PC-3 (cell line): ENCODE data around the gene FBXL5. TPM values are rescaled to one million over a fixed set of nuclear protein-coding genes. Genes with fewer than 3 reads are reported as not detected.

Source experiments
- ATAC-seq: fragments of 200-7000 bp; cut with Tn5 transposase; 2 replicates; pipeline ENCODE4 v1.9.1; 2020; ENCODE audit warnings: mild to moderate bottlenecking, moderate library complexity
- BruUV-seq: library from RNA; stranded (reverse); fragments of 400-500 nt; replicated peaks from 2 replicates; lab custom pipeline; 2021; lab: Mats Ljungman, UMichigan
- CTCF ChIA-PET: fragments of 300-600 bp; sonication (Branson Sonifier 250); formaldehyde crosslinking; loops from one replicate; lab custom pipeline; 2022; ENCODE audit warnings: antibody characterized with exemption; lab: Charles Lee
- POLR2A ChIA-PET: fragments of 300-600 bp; sonication (Branson Sonifier 250); formaldehyde crosslinking; loops from one replicate; lab custom pipeline; 2022; ENCODE audit warnings: antibody characterized with exemption; ENCODE audit not compliant: unreplicated experiment; lab: Charles Lee
- DNase-seq: peaks from one replicate; pipeline ENCODE4 v3.0.0-alpha.2; 2015
- H2AFZ ChIP-seq: fragments of 300-600 bp; sonication (generic); 2 replicates; pipeline ENCODE4 v1.6.0; 2016; ENCODE audit warnings: antibody characterized with exemption, low read length
- H3F3A ChIP-seq: fragments of 300-600 bp; sonication (generic); one replicate; pipeline ENCODE4 v1.6.0; 2017; ENCODE audit warnings: antibody characterized with exemption, low read length, control low read depth, mild to moderate bottlenecking; ENCODE audit not compliant: unreplicated experiment
- H3K27ac ChIP-seq: fragments of 300-600 bp; sonication (generic); 2 replicates; pipeline ENCODE4 v1.5.1; 2016; ENCODE audit warnings: mild to moderate bottlenecking, low read length
- H3K27me3 ChIP-seq: fragments of 300-600 bp; sonication (generic); 2 replicates; pipeline ENCODE4 v1.6.1; 2016; ENCODE audit warnings: low read length, mixed read lengths
- H3K36me3 ChIP-seq: fragments of 300-600 bp; sonication (generic); 2 replicates; pipeline ENCODE4 v1.6.1; 2016; ENCODE audit warnings: low read depth, mixed run types, low read length, mixed read lengths
- H3K4me1 ChIP-seq: fragments of 300-600 bp; sonication (generic); 2 replicates; pipeline ENCODE4 v1.5.1; 2016; ENCODE audit warnings: low read length; ENCODE audit not compliant: insufficient read depth
- H3K4me2 ChIP-seq: fragments of 300-600 bp; sonication (generic); 2 replicates; pipeline ENCODE4 v1.6.0; 2016; ENCODE audit warnings: low read length
- H3K4me3 ChIP-seq: fragments of 300-600 bp; sonication (generic); 2 replicates; pipeline ENCODE4 v1.5.1; 2016; ENCODE audit warnings: mild to moderate bottlenecking, low read length, mixed read lengths
- H3K79me2 ChIP-seq: fragments of 300-600 bp; sonication (generic); 2 replicates; pipeline ENCODE4 v1.6.1; 2017; ENCODE audit warnings: low read length, mixed read lengths
- H3K9ac ChIP-seq: fragments of 300-600 bp; sonication (generic); 2 replicates; pipeline ENCODE4 v1.6.0; 2016; ENCODE audit warnings: mild to moderate bottlenecking, low read length
- H3K9me2 ChIP-seq: fragments of 300-600 bp; sonication (generic); replicated peaks from 2 replicates; pipeline ENCODE4 v1.6.1; 2016; ENCODE audit warnings: mixed run types, low read length, mixed read lengths
- H3K9me3 ChIP-seq: fragments of 300-600 bp; sonication (generic); 2 replicates; pipeline ENCODE4 v1.6.1; 2016; ENCODE audit warnings: low read length, mixed read lengths
- H4K20me1 ChIP-seq: fragments of 300-600 bp; sonication (generic); 2 replicates; pipeline ENCODE4 v1.6.1; 2016; ENCODE audit warnings: low read length, mixed read lengths
- CTCF ChIP-seq: fragments of 300-600 bp; sonication (generic); conservative IDR thresholded peaks from 2 replicates; pipeline ENCODE4 v1.5.1; 2017; ENCODE audit warnings: antibody characterized with exemption, low read depth, mild to moderate bottlenecking, low read length
- EZH2 ChIP-seq: fragments of 300-600 bp; sonication (generic); IDR thresholded peaks from one replicate; pipeline ENCODE4 v1.6.1; 2017; ENCODE audit warnings: antibody characterized with exemption, mild to moderate bottlenecking, low read length; ENCODE audit not compliant: unreplicated experiment
- EZH2phosphoT487 ChIP-seq: fragments of 300-600 bp; sonication (generic); IDR thresholded peaks from 2 replicates; pipeline ENCODE4 v1.6.1; 2018; ENCODE audit warnings: mild to moderate bottlenecking, antibody characterized with exemption, low read length, borderline replicate concordance
- intact Hi-C: fragments of 100-400 bp; cut with micrococcal nuclease; formaldehyde crosslinking; loops from 2 replicates; pipeline ENCODE4 v1.9.0; 2023
- total RNA-seq: library from RNA; depleted of rRNA; stranded (reverse); fragments of >200 nt; gene quantifications from 2 replicates; pipeline ENCODE4 v1.2.3, GENCODE V29; 2014

The FBXL5 gene
- total RNA-seq, 1 experiment from 2014 or later, result 42.4 TPM

GRCh38 chr4:15658781-15659180 lies 3.6 kb upstream of the FBXL5 start:
- no peak overlapping the region for H3K4me3 ChIP-seq
- no peaks in the 10 kb centered on the region for H4K20me1 ChIP-seq
- ChIA-PET POLR2A (interaction anchor here (0.5 kb wide), 1 partner anchor 71 kb away, joined by 5 read pairs; no protein-coding TSS in a partner anchor), CTCF (no interaction called here)
- H3K27me3 ChIP-seq, result no peaks in the 10 kb centered on the region
- no peaks in the 10 kb centered on the region for H3K9me2 ChIP-seq
- intact Hi-C loops, result no loop called here
- peaks cover 5% of the 10 kb centered on the region; the same call in 1 of the 2 replicates for H3K4me1 ChIP-seq
- H3K79me2 ChIP-seq, result peaks cover 9% of the 10 kb centered on the region
- BruUV-seq, result no TSS peak
- TF ChIP-seq EZH2 (no peak), EZH2phosphoT487 (no peak), CTCF (no peak)
- no peak overlapping the region for H2AFZ ChIP-seq
- no peak overlapping the region for H3K4me2 ChIP-seq
- ATAC-seq, result no peak
- H3F3A ChIP-seq, result no peaks in the 10 kb centered on the region
- no peak overlapping the region for H3K9ac ChIP-seq
- no peak overlapping the region for H3K27ac ChIP-seq
- DNase-seq, result no peak
- no peaks in the 10 kb centered on the region for H3K9me3 ChIP-seq
- H3K36me3 ChIP-seq, result no peaks in the 10 kb centered on the region

GRCh38 chr4:15658136-15658770 lies 3.1 kb upstream of the FBXL5 start:
- BruUV-seq, result no TSS peak
- no peaks in the 10 kb centered on the region for H3K27me3 ChIP-seq
- H3K9me3 ChIP-seq, result no peaks in the 10 kb centered on the region
- H3K9me2 ChIP-seq, result no peaks in the 10 kb centered on the region
- H3F3A ChIP-seq, result no peaks in the 10 kb centered on the region
- TF ChIP-seq EZH2 (no peak), CTCF (no peak), EZH2phosphoT487 (no peak)
- H3K79me2 ChIP-seq, result peaks cover 15% of the 10 kb centered on the region
- no peak overlapping the region for H3K9ac ChIP-seq
- ATAC-seq, result no peak
- H2AFZ ChIP-seq, result no peak overlapping the region
- no peak overlapping the region for H3K27ac ChIP-seq
- no peak for DNase-seq
- no peak overlapping the region for H3K4me3 ChIP-seq
- CTCF ChIA-PET, result no interaction called here
- intact Hi-C loops, result no loop called here
- no peak overlapping the region for H3K4me2 ChIP-seq
- no peaks in the 10 kb centered on the region for H4K20me1 ChIP-seq
- POLR2A ChIA-PET, result interaction anchor here (0.5 kb wide), 1 partner anchor 71 kb away, joined by 5 read pairs; no protein-coding TSS in a partner anchor
- H3K4me1 ChIP-seq, result peaks cover 8% of the 10 kb centered on the region; the same call in 1 of the 2 replicates
- H3K36me3 ChIP-seq, result no peaks in the 10 kb centered on the region

GRCh38 chr4:15657366-15657765 lies 2.2 kb upstream of the FBXL5 start:
- no peaks in the 10 kb centered on the region for H4K20me1 ChIP-seq
- H3K27me3 ChIP-seq, result no peaks in the 10 kb centered on the region
- H3K9me3 ChIP-seq, result no peaks in the 10 kb centered on the region
- H2AFZ ChIP-seq, result no peak overlapping the region
- H3K4me2 ChIP-seq, result no peak overlapping the region
- H3K9me2 ChIP-seq, result no peaks in the 10 kb centered on the region
- no TSS peak for BruUV-seq
- no peak for TF ChIP-seq CTCF
- no peak for TF ChIP-seq EZH2phosphoT487
- no peak for TF ChIP-seq EZH2
- no peak overlapping the region for H3K4me3 ChIP-seq
- peaks cover 24% of the 10 kb centered on the region for H3K79me2 ChIP-seq
- H3K27ac ChIP-seq, result no peak overlapping the region
- intact Hi-C loops, result no loop called here
- DNase-seq (no peak), ATAC-seq (no peak)
- no peak overlapping the region for H3K9ac ChIP-seq
- POLR2A ChIA-PET, result no interaction called here
- H3F3A ChIP-seq, result no peaks in the 10 kb centered on the region
- CTCF ChIA-PET, result no interaction called here
- H3K4me1 ChIP-seq, result peaks cover 17% of the 10 kb centered on the region
- H3K36me3 ChIP-seq, result no peaks in the 10 kb centered on the region
